OCI-LY7 (cell line): ENCODE data around the gene CFAP70.

Source experiments
- EZH2phosphoT487 ChIP-seq: fragments of 200-600 bp; sonication (generic); IDR thresholded peaks from 2 replicates; pipeline ENCODE4 v1.6.1; 2018; ENCODE audit warnings: low read depth, borderline replicate concordance, mild to moderate bottlenecking, mixed run types, antibody characterized with exemption, low read length, moderate library complexity, mixed read lengths
- TF ChIP-seq, protein P1 (sequence below): fragments of 200-600 bp; sonication (generic); conservative IDR thresholded peaks from 2 replicates; pipeline ENCODE4 v1.5.1; 2014; ENCODE audit warnings: mild to moderate bottlenecking, antibody characterized with exemption, low read length, moderate library complexity, mixed read lengths

DNA sequence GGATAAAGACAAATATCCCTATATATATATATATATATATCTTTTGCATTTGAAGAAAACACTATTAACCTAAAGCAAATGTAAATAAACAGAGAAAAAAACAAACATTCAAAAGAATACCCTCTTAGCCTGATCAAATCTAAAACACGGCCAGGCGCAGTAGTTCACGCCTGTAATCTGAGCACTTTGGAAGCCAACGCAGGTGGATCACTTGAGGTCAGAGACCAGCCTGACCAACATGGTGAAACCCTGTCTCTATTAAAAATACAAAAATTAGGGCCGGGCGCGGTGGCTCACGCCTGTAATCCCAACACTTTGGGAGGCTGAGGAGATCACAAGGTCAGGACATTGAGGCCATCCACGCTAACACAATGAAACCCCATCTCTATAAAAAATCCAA lies 46.0 kb upstream of the CFAP70 start:
- TF ChIP-seq, protein P1, sequence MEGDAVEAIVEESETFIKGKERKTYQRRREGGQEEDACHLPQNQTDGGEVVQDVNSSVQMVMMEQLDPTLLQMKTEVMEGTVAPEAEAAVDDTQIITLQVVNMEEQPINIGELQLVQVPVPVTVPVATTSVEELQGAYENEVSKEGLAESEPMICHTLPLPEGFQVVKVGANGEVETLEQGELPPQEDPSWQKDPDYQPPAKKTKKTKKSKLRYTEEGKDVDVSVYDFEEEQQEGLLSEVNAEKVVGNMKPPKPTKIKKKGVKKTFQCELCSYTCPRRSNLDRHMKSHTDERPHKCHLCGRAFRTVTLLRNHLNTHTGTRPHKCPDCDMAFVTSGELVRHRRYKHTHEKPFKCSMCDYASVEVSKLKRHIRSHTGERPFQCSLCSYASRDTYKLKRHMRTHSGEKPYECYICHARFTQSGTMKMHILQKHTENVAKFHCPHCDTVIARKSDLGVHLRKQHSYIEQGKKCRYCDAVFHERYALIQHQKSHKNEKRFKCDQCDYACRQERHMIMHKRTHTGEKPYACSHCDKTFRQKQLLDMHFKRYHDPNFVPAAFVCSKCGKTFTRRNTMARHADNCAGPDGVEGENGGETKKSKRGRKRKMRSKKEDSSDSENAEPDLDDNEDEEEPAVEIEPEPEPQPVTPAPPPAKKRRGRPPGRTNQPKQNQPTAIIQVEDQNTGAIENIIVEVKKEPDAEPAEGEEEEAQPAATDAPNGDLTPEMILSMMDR, result no peak
- TF ChIP-seq EZH2phosphoT487, result no peak
